Measurements from ENCODE around the gene KRTAP17-1.
A peak's percentile ranks its signal among the peaks of the same experiment; 100 is the strongest.
"Not testable (repeated sequence)": the region's sequence is repeated elsewhere in the genome, so short reads cannot be mapped to it uniquely, and the experiment has no call there.

The KRTAP17-1 gene, protein sequence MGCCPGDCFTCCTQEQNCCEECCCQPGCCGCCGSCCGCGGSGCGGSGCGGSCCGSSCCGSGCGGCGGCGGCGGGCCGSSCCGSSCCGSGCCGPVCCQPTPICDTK
- total RNA-seq, result 0 reads per million in 18 experiments

DNA sequence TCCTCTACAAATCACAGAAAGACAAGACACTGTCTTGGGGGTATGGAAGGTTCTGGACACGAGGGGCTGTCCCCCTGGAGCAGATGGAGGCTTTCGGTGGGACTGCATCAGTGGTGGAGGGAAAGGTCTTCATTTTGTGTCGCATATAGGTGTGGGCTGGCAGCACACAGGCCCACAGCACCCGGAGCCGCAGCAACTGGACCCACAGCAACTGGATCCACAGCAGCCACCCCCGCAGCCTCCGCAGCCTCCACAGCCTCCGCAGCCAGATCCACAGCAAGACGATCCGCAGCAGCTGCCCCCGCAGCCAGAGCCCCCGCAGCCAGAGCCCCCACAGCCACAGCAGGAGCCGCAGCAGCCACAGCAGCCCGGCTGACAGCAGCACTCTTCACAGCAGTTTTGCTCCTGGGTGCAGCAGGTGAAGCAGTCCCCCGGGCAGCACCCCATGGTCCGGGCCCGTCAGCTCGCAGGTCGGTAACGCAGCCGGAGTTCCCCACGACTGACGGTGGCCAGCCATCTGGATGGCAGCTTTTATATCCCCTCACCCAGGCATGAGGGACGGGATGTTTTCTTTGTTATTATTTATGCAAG lies at the start of gene KRTAP17-1:
Gene KRTAP17-1 (minus strand): TSS at position 507 of the 591 bp plus-strand sequence. CDS start 60 bp downstream, at position 447.
- DNase-seq, result no peak

DNA sequence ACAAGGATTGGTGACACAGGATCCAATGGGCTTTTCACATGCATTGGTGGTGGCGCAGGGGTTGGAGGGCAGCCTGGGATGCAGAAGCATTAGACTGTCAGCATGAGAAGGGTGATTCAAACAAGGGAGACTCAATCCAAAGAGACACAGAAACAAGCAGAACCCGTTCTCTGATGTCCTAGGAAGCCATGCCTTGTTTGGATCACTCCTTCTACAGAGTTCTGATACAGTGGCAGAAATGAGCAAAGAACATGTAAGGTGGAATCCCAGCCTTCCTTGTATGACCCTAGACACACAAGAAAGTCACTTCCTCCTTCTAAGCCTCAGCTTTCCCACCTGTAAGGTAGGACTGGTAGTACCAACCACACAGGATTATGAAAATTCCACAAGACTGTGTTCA lies 48.4 kb upstream of the KRTAP17-1 start:
- no peak for DNase-seq

DNA sequence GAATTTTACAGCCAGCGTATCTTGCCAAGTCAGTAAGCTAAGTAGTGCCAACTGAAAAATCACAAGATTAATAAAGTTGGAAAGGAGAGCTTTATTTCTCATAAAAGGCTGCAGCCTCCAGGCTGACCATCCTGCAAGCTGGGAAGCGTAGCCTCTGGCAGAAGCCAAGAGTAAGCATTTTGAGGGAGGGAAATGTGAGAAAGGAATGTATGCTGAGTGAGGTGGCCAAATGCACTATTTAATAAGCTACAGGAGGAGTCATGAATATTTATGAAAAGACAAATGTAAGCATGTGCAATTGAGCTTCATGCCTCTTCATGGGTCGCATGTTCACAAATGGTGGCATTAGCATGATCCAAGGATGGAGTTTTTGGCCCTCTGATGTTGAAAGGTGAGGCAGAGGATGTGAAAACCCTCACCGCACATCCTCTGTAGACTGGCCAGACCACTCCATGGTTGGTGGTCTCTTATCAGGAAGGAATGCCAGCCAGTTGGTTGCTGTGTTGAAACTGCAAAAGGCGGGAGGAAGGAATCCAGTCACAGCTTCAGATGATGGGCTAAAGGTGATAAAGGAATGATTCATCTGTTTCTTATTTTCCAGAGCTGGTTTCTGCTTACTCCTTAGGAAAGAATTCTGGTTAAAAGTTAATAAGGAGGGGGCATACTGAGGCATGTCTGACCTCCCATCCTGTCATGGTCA lies 44.9 kb upstream of the KRTAP17-1 start:
- DNase-seq, result no peak

DNA sequence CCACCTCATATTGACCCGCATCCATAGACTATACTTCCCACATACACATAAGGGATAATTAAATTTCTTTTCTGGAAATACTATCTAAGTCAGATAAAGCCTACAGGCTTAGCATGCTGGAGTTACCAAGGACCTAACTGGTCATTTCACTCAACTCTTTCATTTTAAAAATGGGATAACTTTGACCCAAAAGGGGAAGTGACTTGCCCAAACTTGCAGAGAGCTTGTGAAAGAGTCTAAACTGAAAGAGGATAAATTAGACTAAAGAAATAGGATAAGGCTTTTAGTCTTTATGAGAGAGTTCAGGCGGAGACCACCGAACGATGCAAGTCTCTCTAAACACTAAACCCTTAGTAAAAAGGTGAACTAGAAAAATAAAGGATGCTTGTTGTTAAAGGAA lies 39.0 kb upstream of the KRTAP17-1 start:
- peak; percentile 42 to 47 for DNase-seq

DNA sequence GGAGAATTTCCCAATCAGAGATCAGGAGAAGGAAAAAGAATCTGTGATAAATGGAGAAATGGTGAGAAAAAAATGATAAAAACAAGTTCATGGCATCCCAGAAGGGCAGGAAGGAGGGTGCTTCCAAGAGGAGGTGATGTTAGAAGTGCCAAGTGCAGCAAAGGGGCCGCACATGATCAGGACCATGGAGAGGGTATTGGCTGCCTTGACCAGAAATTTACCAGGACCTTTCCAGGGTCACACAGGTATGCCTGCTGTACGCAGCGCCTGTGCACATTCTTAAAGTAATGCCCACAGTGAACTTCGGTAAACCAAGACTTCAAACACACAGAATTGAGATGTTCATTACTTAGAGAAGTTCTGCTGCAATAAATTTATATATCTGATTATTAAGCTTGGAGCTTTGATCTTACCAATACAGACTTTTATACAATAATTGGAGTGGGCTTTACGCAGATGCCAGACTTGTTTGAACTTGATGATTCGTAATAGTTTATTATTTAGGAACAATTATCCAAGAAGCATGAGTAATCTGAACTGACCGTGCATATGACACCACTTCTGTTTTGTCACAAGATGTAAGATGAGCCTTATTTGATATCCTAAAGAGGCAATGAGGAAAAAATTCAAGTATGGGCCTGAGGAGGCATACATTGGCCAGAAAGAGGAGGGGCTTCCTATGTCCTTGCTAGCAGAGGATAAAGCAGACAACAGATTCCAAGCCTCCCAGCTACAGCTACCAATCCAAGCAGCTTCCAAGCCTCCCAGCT lies 37.3 kb upstream of the KRTAP17-1 start:
- DNase-seq, result no peak

DNA sequence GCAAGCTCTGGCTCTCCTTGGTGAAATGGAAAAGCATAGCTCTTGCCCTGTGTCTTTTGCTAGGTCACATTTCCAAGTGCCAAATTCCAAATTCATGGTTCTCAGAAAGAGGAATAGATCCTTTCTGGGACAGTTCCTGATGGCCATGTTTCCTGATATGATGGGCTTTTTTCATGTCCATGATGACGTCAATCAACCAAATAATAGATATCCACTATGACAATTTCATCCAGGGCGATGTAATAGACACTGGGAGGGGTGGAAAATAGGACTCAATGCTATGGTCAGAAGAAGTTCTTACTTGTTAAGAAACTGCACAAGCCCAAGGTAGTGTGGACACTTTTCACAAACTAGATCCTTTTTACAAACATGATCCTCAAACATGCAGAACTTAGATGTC lies 35.7 kb upstream of the KRTAP17-1 start:
- DNase-seq, result no peak

DNA sequence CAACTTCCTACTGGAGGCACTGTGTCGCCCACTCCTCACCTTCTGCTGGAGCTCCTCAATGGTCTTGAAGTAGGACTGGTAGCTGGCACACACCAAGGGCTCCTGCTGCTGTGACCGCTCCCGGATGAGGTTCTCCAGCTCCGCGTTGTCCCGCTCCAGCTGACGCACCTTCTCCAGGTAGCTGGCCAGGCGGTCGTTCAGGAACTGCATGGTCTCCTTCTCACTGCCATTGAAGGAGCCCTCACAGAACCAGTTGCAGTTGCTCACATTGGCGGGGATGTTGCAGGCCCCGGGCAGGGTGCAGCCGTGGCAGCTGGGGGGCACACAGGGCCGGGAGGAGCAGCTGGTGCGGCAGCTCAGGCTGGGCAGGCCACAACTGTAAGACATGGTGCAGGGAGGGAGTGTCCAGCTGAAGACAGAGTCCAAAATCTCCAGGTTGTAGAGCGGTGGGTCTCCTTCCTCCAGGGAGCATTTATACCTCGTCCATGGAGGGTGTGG lies 34.9 kb upstream of the KRTAP17-1 start, which contains the start of gene KRT33A:
Gene KRT33A (minus strand): TSS at position 448 of the 498 bp plus-strand sequence. CDS start 61 bp downstream, at position 387.
- not testable (repeated sequence) for DNase-seq

DNA sequence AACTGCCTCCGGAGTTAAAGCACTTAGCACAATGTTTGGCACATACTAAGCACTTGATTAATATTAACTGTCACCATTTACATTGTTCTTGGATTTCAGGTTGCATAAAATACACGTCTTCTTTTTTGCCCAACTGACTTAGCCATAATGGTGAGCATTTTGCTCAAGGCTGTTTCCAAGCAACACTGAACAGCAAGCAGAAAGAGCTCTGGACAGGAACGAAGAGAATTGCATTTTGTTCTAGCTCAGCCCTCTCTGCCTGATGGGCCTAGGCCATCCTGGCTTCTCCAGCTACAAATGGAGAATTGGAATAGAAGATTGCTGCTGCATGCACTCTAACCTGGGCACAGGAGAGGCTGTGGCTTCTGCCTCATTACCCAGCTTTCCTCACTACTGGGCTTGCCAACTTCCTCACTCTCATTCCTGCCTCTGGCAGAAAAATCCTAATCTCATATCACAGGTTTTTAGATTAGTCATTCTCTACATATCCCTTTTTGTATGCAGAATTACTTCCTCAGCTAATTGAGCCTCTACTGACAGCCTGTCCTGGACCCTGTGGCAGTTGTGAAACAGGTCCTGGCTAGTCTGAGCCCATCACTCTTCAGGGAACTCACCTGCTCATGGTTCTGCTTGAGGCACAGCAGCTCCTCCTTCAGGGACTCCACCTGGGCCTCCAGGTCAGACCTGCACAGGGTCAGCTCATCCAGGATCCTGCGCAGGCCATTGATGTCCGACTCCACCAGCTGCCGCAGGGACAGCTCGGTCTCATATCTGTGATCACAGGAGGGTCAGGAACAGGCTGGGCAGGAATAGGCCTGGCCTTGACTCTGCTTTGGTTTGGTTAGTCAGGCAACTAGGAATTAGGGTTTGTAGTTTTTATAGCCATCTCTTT lies 32.6 kb upstream of the KRTAP17-1 start:
- no peak for DNase-seq

DNA sequence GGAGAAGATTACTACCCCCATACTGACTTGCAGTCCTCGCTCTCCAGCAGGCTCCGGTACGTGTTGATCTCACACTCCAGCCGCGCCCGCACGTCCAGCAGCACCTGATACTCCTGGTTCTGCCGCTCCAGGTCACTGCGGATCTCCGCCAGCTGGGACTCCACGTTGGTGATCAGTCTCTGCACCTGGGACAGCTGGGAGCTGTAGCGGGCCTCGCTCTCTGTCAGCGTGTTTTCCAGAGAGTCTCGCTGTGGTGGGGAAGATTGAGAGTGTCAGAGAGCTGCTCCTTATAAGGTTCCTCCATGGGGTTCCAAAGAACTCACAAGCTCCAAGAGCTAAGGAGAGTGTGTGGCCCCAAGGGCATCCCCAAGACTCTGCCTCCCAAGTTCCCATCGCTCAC lies 30.9 kb upstream of the KRTAP17-1 start:
- DNase-seq, result not testable (repeated sequence)

DNA sequence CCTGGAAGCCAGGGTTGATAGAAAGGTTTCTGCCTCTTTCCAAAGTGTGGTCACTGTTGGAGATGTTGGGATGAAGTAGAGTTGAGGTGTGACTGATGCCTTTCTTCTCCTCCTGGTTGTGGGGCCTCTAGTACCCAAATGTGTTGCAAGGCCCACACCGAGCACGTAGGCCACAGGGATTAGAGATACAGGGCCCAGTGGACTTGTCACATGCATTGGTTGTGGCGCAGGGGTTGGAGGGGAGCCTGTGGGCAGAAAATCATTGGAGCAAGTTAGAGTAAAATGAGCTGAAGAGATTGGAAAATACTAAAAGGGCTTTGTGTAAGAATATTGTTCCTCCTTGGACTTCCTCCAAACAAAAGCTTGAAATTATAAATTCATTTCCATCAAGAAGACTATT lies 30.5 kb upstream of the KRTAP17-1 start:
- no peak for DNase-seq

DNA sequence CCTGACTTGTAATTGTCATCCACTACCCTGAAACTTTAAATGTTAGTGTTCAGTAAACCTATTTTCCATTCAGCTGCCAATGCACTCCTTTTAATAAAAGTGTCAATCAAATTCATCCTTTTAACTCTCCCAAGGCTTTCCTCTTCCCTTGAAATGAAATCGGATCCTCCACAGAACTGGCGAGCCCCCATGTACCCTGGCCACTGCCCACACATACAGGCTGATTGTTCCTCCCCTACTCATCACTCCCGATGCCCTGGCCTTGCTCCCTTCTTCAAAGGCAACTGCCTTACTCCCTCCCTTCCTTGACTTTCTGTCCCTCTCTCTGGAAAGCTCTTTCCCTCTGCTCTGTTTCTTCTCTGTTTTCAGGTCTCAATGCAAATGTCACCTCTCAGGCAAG lies 27.5 kb upstream of the KRTAP17-1 start:
- DNase-seq, result no peak

DNA sequence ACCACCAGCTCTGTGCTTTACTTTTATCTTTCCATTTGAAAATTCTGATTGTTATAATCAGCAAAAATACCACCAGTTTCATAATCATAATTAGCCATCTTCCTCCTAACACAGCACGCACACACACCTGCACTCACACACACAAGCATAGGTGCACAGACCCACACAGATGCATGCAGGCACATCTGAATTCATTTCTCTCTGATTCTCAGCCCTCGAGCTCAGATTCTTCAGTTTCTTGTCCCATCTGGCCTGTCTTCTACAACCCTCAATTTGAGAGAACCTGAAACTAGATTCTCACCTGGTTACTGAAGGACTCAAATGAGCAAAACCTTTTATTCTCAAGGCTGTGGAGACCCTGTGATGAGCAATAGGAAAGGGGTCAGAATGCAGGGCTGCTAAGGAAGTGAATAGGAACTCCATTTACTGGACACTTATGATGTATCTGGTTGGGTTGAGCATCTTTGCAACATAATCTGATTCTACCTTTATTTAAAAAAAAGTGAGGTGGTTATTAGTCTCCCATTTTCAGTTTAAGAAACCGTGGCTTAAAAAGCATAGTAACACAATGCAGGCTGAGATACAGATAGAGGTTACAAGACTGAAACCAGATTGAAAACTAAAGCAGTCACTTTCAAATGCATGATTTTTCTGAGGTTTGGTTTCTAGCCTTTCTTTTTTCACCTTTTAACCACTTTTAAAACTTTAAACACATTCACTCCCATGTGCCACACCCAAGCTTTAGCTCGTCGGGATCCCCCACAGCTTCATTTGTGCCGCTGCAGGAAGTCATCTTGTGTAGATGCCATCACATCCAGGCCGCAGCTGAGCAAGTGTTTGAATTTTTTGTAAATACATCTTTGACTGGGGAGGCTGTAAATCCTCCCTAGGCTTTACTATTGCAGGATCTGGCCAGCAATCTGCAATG lies 25.7 kb upstream of the KRTAP17-1 start:
- no peak for DNase-seq

DNA sequence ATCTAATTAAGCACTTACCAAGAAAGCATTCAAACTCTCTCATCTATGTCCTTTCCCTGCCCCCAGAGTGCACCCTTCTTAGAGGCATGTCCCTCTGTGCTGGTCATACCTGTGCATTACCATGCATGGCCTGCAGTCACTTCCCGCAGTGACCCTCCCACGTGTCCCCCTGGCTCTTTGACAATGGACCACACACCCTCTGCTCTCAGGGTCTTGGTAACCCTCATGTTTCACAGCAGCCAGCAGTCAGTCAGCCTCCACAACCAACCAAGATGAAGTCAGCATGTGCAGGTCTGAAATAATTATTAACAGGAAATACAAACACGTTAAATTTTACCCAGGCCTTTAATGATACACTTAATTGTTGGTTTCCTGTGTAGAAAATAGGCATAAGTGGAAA lies 25.0 kb upstream of the KRTAP17-1 start:
- no peak for DNase-seq

DNA sequence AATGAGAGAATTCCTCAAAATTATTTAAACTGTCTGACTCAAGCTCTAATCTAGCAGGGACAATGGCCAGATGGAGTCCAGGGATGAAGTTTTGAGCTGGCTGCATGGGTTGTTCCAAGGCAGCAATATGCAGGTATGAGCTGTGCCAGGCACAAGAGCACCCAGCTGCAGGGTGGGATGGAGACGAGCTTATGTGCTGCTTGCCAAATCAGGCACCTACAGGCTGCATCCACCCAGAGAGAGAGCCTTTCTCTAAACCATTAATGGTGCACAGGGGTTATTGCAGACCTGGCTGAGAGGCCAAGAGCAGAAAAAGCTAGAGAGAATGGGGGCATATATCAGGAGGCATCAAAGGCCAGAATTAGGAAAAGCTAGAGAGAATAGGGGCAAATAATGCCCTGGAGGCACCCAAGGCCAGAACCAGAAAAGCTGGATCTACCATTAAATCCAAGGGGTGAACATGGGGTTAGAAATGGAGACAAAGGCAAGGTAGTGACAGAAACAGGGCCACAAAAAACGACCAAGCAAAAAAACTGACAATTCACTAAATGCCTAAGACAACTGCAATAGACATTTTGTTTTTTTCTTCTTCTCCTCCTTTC lies 24.2 kb upstream of the KRTAP17-1 start:
- DNase-seq, result no peak

DNA sequence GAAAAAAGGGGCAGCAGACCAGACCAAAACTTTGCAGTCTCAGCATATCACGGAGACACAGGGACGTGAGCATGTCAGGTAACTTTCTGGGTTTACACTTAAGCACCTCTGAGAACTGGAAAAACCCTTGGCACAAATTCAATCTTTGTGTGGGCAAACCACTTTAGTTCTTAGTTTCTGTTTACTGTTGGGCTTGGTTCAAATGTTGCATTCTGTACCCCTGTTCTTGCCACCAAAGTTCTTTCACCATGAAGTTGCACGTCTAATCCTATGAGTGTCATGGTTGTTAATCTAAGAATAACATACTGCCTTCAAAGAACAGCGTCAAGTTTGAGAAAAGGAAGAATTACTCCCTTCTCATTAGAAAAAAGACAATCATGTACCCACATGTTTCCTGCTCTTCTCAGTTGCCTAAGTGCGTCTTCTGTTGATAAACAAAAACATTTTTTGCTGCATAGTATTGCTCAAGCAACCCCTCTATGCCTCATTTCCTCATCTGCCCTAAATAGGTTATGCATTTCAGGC lies 23.5 kb upstream of the KRTAP17-1 start:
- peak; percentile 62 to 69 for DNase-seq

DNA sequence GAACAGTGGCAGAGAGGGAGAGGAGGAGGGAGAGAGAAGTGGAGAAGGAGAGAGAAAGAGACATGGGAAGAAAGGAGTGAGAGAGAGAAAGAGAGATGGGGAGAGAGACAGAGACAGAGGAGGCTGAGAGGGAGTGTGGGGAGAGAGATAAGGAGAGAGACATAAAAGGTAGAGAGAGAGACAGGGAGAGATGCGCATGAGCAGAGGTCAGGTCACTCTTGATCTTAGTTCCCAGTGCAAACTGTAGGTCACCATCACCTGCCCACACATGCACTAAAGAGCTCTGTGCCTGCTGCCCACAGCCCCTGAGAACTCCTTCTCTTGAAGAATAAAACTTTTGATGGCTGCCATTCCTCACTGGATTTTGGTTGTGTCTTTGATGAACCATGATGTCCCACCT lies 20.2 kb upstream of the KRTAP17-1 start:
- DNase-seq, result no peak

DNA sequence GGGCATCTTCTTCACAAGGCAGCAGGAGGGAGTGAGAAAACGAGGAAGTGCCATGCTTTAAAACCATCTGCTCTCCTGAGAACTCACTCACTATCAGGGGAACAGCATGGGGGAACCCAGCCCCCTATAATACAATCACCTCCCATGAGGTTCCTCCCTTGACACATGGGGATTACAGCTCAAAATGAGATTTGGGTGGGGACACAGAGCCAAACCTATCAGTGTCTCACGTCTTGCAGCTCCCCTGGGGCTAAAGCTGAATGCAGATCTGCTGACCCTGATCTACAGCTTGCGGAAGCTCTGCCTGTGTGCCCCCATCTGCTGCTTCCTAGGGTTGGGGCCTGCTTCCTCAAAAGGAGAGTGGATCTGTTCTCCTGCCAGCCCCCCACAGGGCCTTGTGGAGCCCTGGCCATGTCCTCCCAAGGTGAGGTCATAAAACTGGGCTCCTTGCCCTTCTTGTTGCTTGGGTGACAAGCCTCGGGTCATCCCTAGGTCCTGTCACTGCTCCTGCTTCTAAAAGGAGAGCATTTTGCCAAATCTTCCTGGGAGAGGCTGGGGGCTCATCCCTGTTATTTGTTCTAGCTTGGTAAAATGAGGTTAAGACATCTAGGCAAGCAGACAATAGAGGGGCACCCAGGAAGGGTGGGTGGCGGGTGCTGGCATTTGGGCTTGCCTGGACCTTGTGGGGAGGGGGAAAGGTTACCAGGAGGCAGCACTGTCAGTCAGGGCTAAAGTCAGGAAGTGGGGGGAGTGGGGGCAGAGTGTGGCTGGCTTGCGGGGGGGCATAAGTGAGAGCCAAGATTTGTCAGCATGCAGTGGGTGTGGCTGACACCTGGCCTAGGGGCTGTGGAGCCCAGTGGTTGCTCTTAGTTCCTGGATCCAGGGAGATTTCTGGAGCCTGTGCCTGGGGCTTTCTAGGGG lies 19.1 kb upstream of the KRTAP17-1 start:
- DNase-seq, result no peak

DNA sequence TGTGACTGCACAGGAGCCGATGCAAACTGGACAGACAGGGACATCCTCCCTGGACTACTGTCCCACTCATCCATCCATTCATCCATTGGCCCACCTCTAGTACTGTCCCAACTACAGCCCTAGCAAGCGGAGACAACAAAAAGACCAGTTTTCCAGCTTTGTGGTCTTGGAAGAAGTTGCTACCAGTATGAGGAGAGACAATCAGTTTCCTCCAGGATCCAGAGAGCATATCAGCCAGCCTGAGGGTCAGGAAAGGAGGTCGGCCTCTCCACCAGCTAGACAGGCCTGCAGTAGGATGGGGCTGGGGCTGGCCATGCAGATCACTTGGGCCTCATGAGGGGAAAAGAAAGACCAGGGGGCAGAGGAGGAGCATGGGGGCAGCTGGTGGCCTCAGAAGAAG lies 18.3 kb upstream of the KRTAP17-1 start:
- DNase-seq, result no peak

DNA sequence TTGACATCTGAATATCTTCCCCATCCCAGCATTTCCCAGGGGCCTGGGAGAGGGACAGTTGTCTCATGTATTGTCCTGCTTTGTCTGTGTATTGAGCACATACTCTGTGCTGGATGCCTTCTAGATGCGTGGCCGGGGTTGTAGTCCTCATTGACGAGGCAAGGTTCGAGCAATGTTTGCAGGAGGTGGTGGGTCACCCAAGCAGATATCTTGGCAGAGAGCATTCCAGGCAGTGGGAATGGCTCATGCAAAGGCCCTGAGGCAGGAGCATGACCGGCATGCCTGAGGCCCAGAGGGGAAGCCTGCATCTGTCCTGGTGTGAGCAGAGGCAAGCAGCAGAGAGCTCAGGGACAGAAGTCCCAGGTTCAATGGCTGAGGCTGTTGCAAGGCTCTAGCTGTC lies 17.6 kb upstream of the KRTAP17-1 start:
- no peak for DNase-seq
